A549 (cell line): ENCODE measurements around the gene STXBP6.

Experiments
- CHD4 ChIP-seq: fragments of 200-600 bp; sonication (generic); IDR thresholded peaks from 2 replicates; pipeline ENCODE4 v1.6.1; 2016; ENCODE audit warnings: antibody characterized with exemption, mild to moderate bottlenecking, borderline replicate concordance
- CTCF ChIP-seq: fragments of >200 bp; sonication (Bioruptor Twin); formaldehyde crosslinking; IDR thresholded peaks from 3 replicates; pipeline ENCODE4 v1.5.1; 2016
- EP300 ChIP-seq, 2 experiments: fragments of >200 bp; sonication (Bioruptor Twin); formaldehyde crosslinking; IDR thresholded peaks; 2 replicates in 1 of 2; 3 replicates in 1 of 2; pipeline ENCODE4 v1.6.1; 2016 to 2017
- ESRRA ChIP-seq: fragments of 150-350 bp; IDR thresholded peaks from 2 replicates; pipeline ENCODE4 v1.6.1; 2014; ENCODE audit warnings: mild to moderate bottlenecking, low read length, borderline replicate concordance
- JUNB ChIP-seq: fragments of >200 bp; sonication (Bioruptor Twin); formaldehyde crosslinking; IDR thresholded peaks from 2 replicates; pipeline ENCODE4 v1.6.1; 2016
- MAX ChIP-seq: IDR thresholded peaks from 2 replicates; pipeline ENCODE4 v1.6.1; 2012
- POLR2A ChIP-seq: IDR thresholded peaks from 2 replicates; pipeline ENCODE4 v1.6.1; 2012; ENCODE audit warnings: mild to moderate bottlenecking, low read length
- RFX5 ChIP-seq: fragments of 450-650 bp; IDR thresholded peaks from 2 replicates; pipeline ENCODE4 v1.7.1; 2014; ENCODE audit warnings: antibody characterized with exemption, mild to moderate bottlenecking, moderate library complexity
- SMC3 ChIP-seq: fragments of >200 bp; sonication (Bioruptor Twin); formaldehyde crosslinking; IDR thresholded peaks from 3 replicates; pipeline ENCODE4 v1.6.1; 2018; ENCODE audit warnings: inconsistent platforms
- ZFP36 ChIP-seq: fragments of 450-650 bp; IDR thresholded peaks from 2 replicates; pipeline ENCODE4 v1.6.1; 2014; ENCODE audit warnings: borderline replicate concordance; ENCODE audit not compliant: partially characterized antibody

GRCh38 chr14:25006031-25006430, 43.9 kb downstream of the STXBP6 start:
- no peak for TF ChIP-seq RFX5
- no peak for TF ChIP-seq ZFP36
- no peak for TF ChIP-seq EP300 (IDR thresholded peaks at IDR 0.05)
- TF ChIP-seq CTCF: no peak
- TF ChIP-seq MAX: no peak
- no peak for TF ChIP-seq CHD4
- TF ChIP-seq JUNB: no peak
- no peak for TF ChIP-seq SMC3
- TF ChIP-seq POLR2A: no peak
- no peak for TF ChIP-seq ESRRA
